ENCODE data around the gene MEMO1. TPM values are rescaled to one million over a fixed set of nuclear protein-coding genes. Genes with fewer than 3 reads are reported as not detected.
"Not testable (repeated sequence)": the region's sequence is repeated elsewhere in the genome, so short reads cannot be mapped to it uniquely, and the experiment has no call there.

Gene MEMO1
- total RNA-seq, 1 donor from 2014 or later, result 32.9 TPM

GRCh38 chr2:31966402-31966801 is 44.4 kb downstream of the MEMO1 start:
- DNase-seq (ENCODE audit: low spot score); ATAC-seq; intact Hi-C loops (cut with DNase I): not testable (repeated sequence)

- ATAC-seq, result no peak
- DNase-seq (ENCODE audit: low spot score), result no peak
- intact Hi-C loops (cut with DNase I), result no loop called here
Measured at GRCh38 chr2:31965094-31965493, 45.7 kb downstream of the MEMO1 start.

GRCh38 chr2:31962757-31963361 is 47.9 kb downstream of the MEMO1 start:
- intact Hi-C loops (cut with DNase I), result no loop called here
- no peak for ATAC-seq
- DNase-seq (ENCODE audit: low spot score), result no peak

GRCh38 chr2:31958140-31958717 is 52.6 kb downstream of the MEMO1 start:
- intact Hi-C loops (cut with DNase I), result no loop called here
- ATAC-seq, result no peak
- DNase-seq (ENCODE audit: low spot score), result no peak

GRCh38 chr2:31957354-31958139 is 53.3 kb downstream of the MEMO1 start:
- ATAC-seq, result no peak
- no peak for DNase-seq (ENCODE audit: low spot score)
- intact Hi-C loops (cut with DNase I), result no loop called here

GRCh38 chr2:31956934-31957333 is 53.9 kb downstream of the MEMO1 start:
- DNase-seq (ENCODE audit: low spot score); ATAC-seq; intact Hi-C loops (cut with DNase I): not testable (repeated sequence)

- DNase-seq (ENCODE audit: low spot score) (no peak), ATAC-seq (no peak)
- intact Hi-C loops (cut with DNase I), result no loop called here
Measured at GRCh38 chr2:31956312-31956711, 54.5 kb downstream of the MEMO1 start.

GRCh38 chr2:31953095-31953494 is 57.7 kb downstream of the MEMO1 start:
- ATAC-seq; DNase-seq (ENCODE audit: low spot score); intact Hi-C loops (cut with DNase I): not testable (repeated sequence)

GRCh38 chr2:31950946-31951562 is 59.8 kb downstream of the MEMO1 start:
- intact Hi-C loops (cut with DNase I), result no loop called here
- no peak for ATAC-seq
- no peak for DNase-seq (ENCODE audit: low spot score)

- no peak for ATAC-seq
- intact Hi-C loops (cut with DNase I), result no loop called here
- DNase-seq (ENCODE audit: low spot score), result no peak
Measured at GRCh38 chr2:31947871-31948270, 62.9 kb downstream of the MEMO1 start.

- DNase-seq (ENCODE audit: low spot score) (no peak), ATAC-seq (no peak)
- intact Hi-C loops (cut with DNase I), result no loop called here
Measured at GRCh38 chr2:31946838-31947237, 64.0 kb downstream of the MEMO1 start.

GRCh38 chr2:31945572-31945935 is 65.3 kb downstream of the MEMO1 start:
- intact Hi-C loops (cut with DNase I), result no loop called here
- DNase-seq (ENCODE audit: low spot score) (no peak), ATAC-seq (no peak)

- intact Hi-C loops (cut with DNase I), result no loop called here
- no peak for DNase-seq (ENCODE audit: low spot score)
- ATAC-seq, result no peak
Measured at GRCh38 chr2:31944828-31945571, 65.8 kb downstream of the MEMO1 start.

GRCh38 chr2:31943636-31944225 is 67.1 kb downstream of the MEMO1 start:
- ATAC-seq (no peak), DNase-seq (ENCODE audit: low spot score) (no peak)
- intact Hi-C loops (cut with DNase I), result no loop called here

GRCh38 chr2:31940920-31941319 is 69.9 kb downstream of the MEMO1 start:
- ATAC-seq, result no peak
- intact Hi-C loops (cut with DNase I), result no loop called here

GRCh38 chr2:31937741-31938140 is 73.1 kb downstream of the MEMO1 start:
- ATAC-seq (no peak), DNase-seq (ENCODE audit: low spot score) (no peak)
- intact Hi-C loops (cut with DNase I), result no loop called here

More at GRCh38 chr2:31940920-31941319, 69.9 kb downstream of the MEMO1 start:
- no peak for DNase-seq (ENCODE audit: low spot score)

- intact Hi-C loops (cut with DNase I), result no loop called here
- DNase-seq (ENCODE audit: low spot score) (no peak), ATAC-seq (no peak)
Measured at GRCh38 chr2:31935370-31935769, 75.4 kb downstream of the MEMO1 start.

GRCh38 chr2:31933066-31933465 is 77.7 kb downstream of the MEMO1 start:
- intact Hi-C loops (cut with DNase I), result no loop called here
- no peak for DNase-seq (ENCODE audit: low spot score)
- ATAC-seq, result no peak

- intact Hi-C loops (cut with DNase I), result no loop called here
- ATAC-seq (no peak), DNase-seq (ENCODE audit: low spot score) (no peak)
Measured at GRCh38 chr2:31932589-31932988, 78.2 kb downstream of the MEMO1 start.
